Peyer's patch (tissue), 4 donors: ENCODE measurements around the gene PMEL. TPM values are rescaled to one million over a fixed set of nuclear protein-coding genes. Genes with fewer than 3 reads are reported as not detected.
"Not testable (repeated sequence)": the region's sequence is repeated elsewhere in the genome, so short reads cannot be mapped to it uniquely, and the experiment has no call there.

ENCODE experiments used
- DNase-seq, 3 donors: peaks; one replicate each; pipeline ENCODE4 v3.0.0-alpha.2; 2017 to 2019
- H3K27ac ChIP-seq, 4 donors: fragments of 200-600 bp; sonication (generic); one replicate each; pipeline ENCODE4 v1.5.1; 2016 to 2019
- H3K27me3 ChIP-seq, 2 donors: fragments of 200-600 bp; sonication (generic); one replicate each; pipeline ENCODE4 v1.5.1; 2019
- H3K36me3 ChIP-seq, 3 donors: fragments of 200-600 bp; sonication (generic); one replicate each; pipeline ENCODE4 v1.5.1; 2016 to 2019
- H3K4me1 ChIP-seq, 4 donors: fragments of 200-600 bp; sonication (generic); one replicate each; pipeline ENCODE4 v1.5.1; 2016 to 2019
- H3K4me3 ChIP-seq, 4 donors: fragments of 200-600 bp; sonication (generic); 1 replicate in 3 of 4; 2 replicates in 1 of 4; pipeline ENCODE4 v1.5.1; 2016 to 2019; ENCODE audit warnings: mild to moderate bottlenecking in 1 of 4
- H3K9me3 ChIP-seq, 4 donors: fragments of 200-600 bp; sonication (generic); one replicate each; pipeline ENCODE4 v1.5.1; 2016 to 2019; ENCODE audit warnings: mild to moderate bottlenecking in 1 of 4
- CTCF ChIP-seq, 6 experiments: fragments of 450-650 bp in 4 of 6; fragments of 200-600 bp in 2 of 6; sonication (generic) in 1 of 6; IDR thresholded peaks; one replicate each; pipeline ENCODE4 v1.5.1; 2017 to 2019; ENCODE audit warnings: antibody characterized with exemption in 6 of 6, mild to moderate bottlenecking in 3 of 6, moderate library complexity in 1 of 6
- POLR2A ChIP-seq, 2 donors: fragments of 450-650 bp; IDR thresholded peaks; one replicate each; pipeline ENCODE4 v1.5.1; 2017; ENCODE audit warnings: antibody characterized with exemption in 2 of 2, mild to moderate bottlenecking in 2 of 2, moderate library complexity in 2 of 2
- total RNA-seq, 4 donors: library from RNA; depleted of rRNA; stranded (reverse); fragments of >200 nt; gene quantifications; one replicate each; pipeline ENCODE4 v1.1.0, GENCODE V29; 2016

The PMEL gene
- total RNA-seq, 4 donors from 2014 or later: 2.5 to 10.0 (median 3.0) TPM

- TF ChIP-seq CTCF (IDR thresholded peaks at IDR 0.05) (no peak), POLR2A (IDR thresholded peaks at IDR 0.05) (no peak)
- H3K36me3 ChIP-seq: peaks cover 0 to 79% (median 0%) of the 10 kb centered on the region in 3 donors
Observed at GRCh38 chr12:55991110-55991509, 25.3 kb upstream of the PMEL start.

GRCh38 chr12:55985976-55986375, 20.1 kb upstream of the PMEL start:
- not testable (repeated sequence) for DNase-seq, H3K4me1 ChIP-seq, H3K27ac ChIP-seq, H3K4me3 ChIP-seq, H3K9me3 ChIP-seq, H3K27me3 ChIP-seq
- peaks cover 0 to 87% (median 0%) of the 10 kb centered on the region in 3 donors for H3K36me3 ChIP-seq

More at GRCh38 chr12:55991110-55991509, 25.3 kb upstream of the PMEL start:
- DNase-seq: no peak
- peaks cover 0 to 5% (median 0%) of the 10 kb centered on the region in 4 donors for H3K4me1 ChIP-seq
- H3K27ac ChIP-seq: no peak overlapping the region
- no peaks in the 10 kb centered on the region for H3K27me3 ChIP-seq
- H3K4me3 ChIP-seq: no peak overlapping the region
- no peaks in the 10 kb centered on the region for H3K9me3 ChIP-seq

GRCh38 chr12:55985341-55985740, 19.5 kb upstream of the PMEL start:
- peaks cover 0 to 87% (median 0%) of the 10 kb centered on the region in 3 donors for H3K36me3 ChIP-seq
- no peaks in the 10 kb centered on the region for H3K27me3 ChIP-seq
- H3K4me1 ChIP-seq: no peaks in the 10 kb centered on the region
- H3K9me3 ChIP-seq: no peaks in the 10 kb centered on the region
- DNase-seq: no peak
- no peak for TF ChIP-seq POLR2A (IDR thresholded peaks at IDR 0.05)
- TF ChIP-seq CTCF (IDR thresholded peaks at IDR 0.05): no peak
- H3K4me3 ChIP-seq: no peak overlapping the region
- no peak overlapping the region for H3K27ac ChIP-seq

- Histone ChIP-seq H3K4me3 (no peak overlapping the region), H3K27ac (no peak overlapping the region), H3K36me3 (peaks cover 0 to 85% (median 0%) of the 10 kb centered on the region in 3 donors), H3K27me3 (no peaks in the 10 kb centered on the region), H3K4me1 (no peaks in the 10 kb centered on the region), H3K9me3 (no peaks in the 10 kb centered on the region)
- TF ChIP-seq CTCF (IDR thresholded peaks at IDR 0.05) (no peak), POLR2A (IDR thresholded peaks at IDR 0.05) (no peak)
- DNase-seq: no peak
Observed at GRCh38 chr12:55984861-55985260, 19.0 kb upstream of the PMEL start.

- H3K4me3 ChIP-seq: no peak overlapping the region
- H3K9me3 ChIP-seq: no peaks in the 10 kb centered on the region
- no peak for DNase-seq
- H3K36me3 ChIP-seq: peaks cover 0 to 69% (median 0%) of the 10 kb centered on the region in 3 donors
- H3K4me1 ChIP-seq: no peaks in the 10 kb centered on the region
- H3K27ac ChIP-seq: no peak overlapping the region
- TF ChIP-seq POLR2A (IDR thresholded peaks at IDR 0.05) (no peak), CTCF (IDR thresholded peaks at IDR 0.05) (no peak)
- no peaks in the 10 kb centered on the region for H3K27me3 ChIP-seq
Observed at GRCh38 chr12:55983232-55983842, 17.5 kb upstream of the PMEL start.

GRCh38 chr12:55982319-55982936, 16.6 kb upstream of the PMEL start:
- H3K27ac ChIP-seq: no peak overlapping the region
- peaks cover 0 to 60% (median 0%) of the 10 kb centered on the region in 3 donors for H3K36me3 ChIP-seq
- peak in 1 of 3 donors; percentile 38 for DNase-seq
- no peaks in the 10 kb centered on the region for H3K9me3 ChIP-seq
- peaks cover 0 to 4% (median 0%) of the 10 kb centered on the region in 4 donors for H3K4me1 ChIP-seq
- H3K27me3 ChIP-seq: no peaks in the 10 kb centered on the region
- TF ChIP-seq CTCF (IDR thresholded peaks at IDR 0.05) (no peak), POLR2A (IDR thresholded peaks at IDR 0.05) (no peak)
- no peak overlapping the region for H3K4me3 ChIP-seq

GRCh38 chr12:55981882-55982281, 16.0 kb upstream of the PMEL start:
- not testable (repeated sequence) for H3K4me3 ChIP-seq, H3K27me3 ChIP-seq, DNase-seq, H3K27ac ChIP-seq, H3K9me3 ChIP-seq, H3K4me1 ChIP-seq
- peaks cover 0 to 55% (median 0%) of the 10 kb centered on the region in 3 donors for H3K36me3 ChIP-seq
